HepG2 (cell line): ENCODE data around the gene STK11. TPM values are rescaled to one million over a fixed set of nuclear protein-coding genes. Genes with fewer than 3 reads are reported as not detected.

Source experiments
- ATAC-seq: fragments of 200-7000 bp; cut with Tn5 transposase; 3 replicates; pipeline ENCODE4 v1.9.1; 2020; ENCODE audit warnings: mild to moderate bottlenecking, moderate library complexity
- BruUV-seq: library from RNA; stranded (reverse); fragments of 400-500 nt; replicated peaks from 2 replicates; lab custom pipeline; 2021; lab: Mats Ljungman, UMichigan
- CTCF ChIA-PET: fragments of 300-600 bp; formaldehyde crosslinking; extraction: SDS; loops from one replicate; lab custom pipeline; 2021; ENCODE audit warnings: low total read pairs, inconsistent platforms, low intra/inter-chr PET ratio; lab: Yijun Ruan, JAX
- POLR2A ChIA-PET: fragments of 350-600 bp; sonication (Branson Sonifier 250); formaldehyde crosslinking; loops from one replicate; lab custom pipeline; 2020; ENCODE audit warnings: antibody characterized with exemption, inconsistent platforms; lab: Yijun Ruan, JAX
- DNase-seq: peaks from one replicate; pipeline ENCODE4 v3.0.0-alpha.2; 2015; ENCODE audit warnings: low spot score
- FAIRE-seq: peaks from 3 replicates; lab custom pipeline; 2011; peaks lifted over from hg19 to GRCh38; lab: Jason Lieb, UNC
- H2AFZ ChIP-seq: one replicate; pipeline ENCODE4 v1.6.1; 2011; ENCODE audit warnings: low read length, inconsistent platforms
- H3K27ac ChIP-seq: fragments of 300-600 bp; 3 replicates; pipeline ENCODE4 v1.8.0; 2011; ENCODE audit warnings: mixed run types, mild to moderate bottlenecking, mixed read lengths, low read length, inconsistent platforms; ENCODE audit not compliant: insufficient read depth; ENCODE audit errors: extremely low read length
- H3K27me3 ChIP-seq, 2 experiments: fragments of 200-600 bp in 1 of 2; 2 replicates in 1 of 2; 3 replicates in 1 of 2; pipeline versions ENCODE4 v1.6.0 to v1.8.0; 2011; ENCODE audit warnings: low read length in 2 of 2, mild to moderate bottlenecking in 2 of 2, moderate library complexity in 2 of 2, inconsistent platforms in 1 of 2; ENCODE audit not compliant: insufficient read depth in 2 of 2, control insufficient read depth in 1 of 2
- H3K36me3 ChIP-seq, 2 experiments: fragments of 200-600 bp in 1 of 2; replicated peaks in 1 of 2; 2 replicates in 1 of 2; 3 replicates in 1 of 2; pipeline versions ENCODE4 v1.5.1 to v1.8.0; 2011; ENCODE audit warnings: low read length in 2 of 2, inconsistent platforms in 1 of 2; ENCODE audit not compliant: insufficient read depth in 2 of 2, control insufficient read depth in 1 of 2
- H3K4me1 ChIP-seq: 2 replicates; pipeline ENCODE4 v1.5.1; 2012; ENCODE audit warnings: low read length, inconsistent platforms; ENCODE audit not compliant: insufficient read depth
- H3K4me2 ChIP-seq: 2 replicates; pipeline ENCODE4 v1.6.0; 2011; ENCODE audit warnings: low read depth, low read length, inconsistent platforms
- H3K4me3 ChIP-seq, 3 experiments: fragments of 200-600 bp in 1 of 3; sonication (generic), shearing (Covaris generic) in 1 of 3; replicated peaks in 1 of 3; 2 replicates each; pipeline ENCODE4 v1.5.1; 2011 to 2016; ENCODE audit warnings: low read length in 3 of 3, inconsistent platforms in 2 of 3, low read depth in 2 of 3, mild to moderate bottlenecking in 2 of 3, control low read depth in 1 of 3, mixed read lengths in 1 of 3; ENCODE audit not compliant: insufficient read depth in 1 of 3
- H3K79me2 ChIP-seq: one replicate; pipeline ENCODE4 v1.6.1; 2011; ENCODE audit warnings: low read length, inconsistent platforms; ENCODE audit not compliant: insufficient read depth
- H3K9ac ChIP-seq: 2 replicates; pipeline ENCODE4 v1.6.0; 2011; ENCODE audit warnings: mild to moderate bottlenecking, low read depth, low read length, inconsistent platforms; ENCODE audit not compliant: insufficient read depth
- H3K9me3 ChIP-seq: 2 replicates; pipeline ENCODE4 v1.5.1; 2012; ENCODE audit warnings: mild to moderate bottlenecking, low read length
- H4K20me1 ChIP-seq: 2 replicates; pipeline ENCODE4 v1.6.0; 2011; ENCODE audit warnings: inconsistent platforms, mild to moderate bottlenecking, low read length, moderate library complexity; ENCODE audit not compliant: insufficient read depth
- BORCS8-MEF2B ChIP-seq: sonication (generic); formaldehyde crosslinking; IDR thresholded peaks from 2 replicates; pipeline ENCODE4 v1.8.0; 2022; ENCODE audit warnings: mild to moderate bottlenecking, missing genetic modification reagents
- GATAD2A ChIP-seq: IDR thresholded peaks from 2 replicates; pipeline ENCODE4 v1.6.1; 2016
- HHEX ChIP-seq: IDR thresholded peaks from 2 replicates; pipeline ENCODE4 v1.6.1; 2016; ENCODE audit warnings: control low read depth
- MEF2D ChIP-seq: sonication (generic); formaldehyde crosslinking; IDR thresholded peaks from 2 replicates; pipeline ENCODE4 v1.5.1; 2020; ENCODE audit warnings: mild to moderate bottlenecking, missing genetic modification reagents
- NKX3-1 ChIP-seq: sonication (generic); formaldehyde crosslinking; IDR thresholded peaks from 2 replicates; pipeline ENCODE4 v1.5.0; 2020; ENCODE audit warnings: missing genetic modification reagents
- NRL ChIP-seq: sonication (generic); formaldehyde crosslinking; IDR thresholded peaks from 2 replicates; pipeline ENCODE4 v1.5.0; 2020; ENCODE audit warnings: missing genetic modification reagents, mild to moderate bottlenecking, moderate library complexity, borderline replicate concordance
- PHB2 ChIP-seq: fragments of 450-650 bp; IDR thresholded peaks from 2 replicates; pipeline ENCODE4 v1.6.1; 2018; ENCODE audit not compliant: partially characterized antibody
- RBFOX2 ChIP-seq: fragments of 200-400 bp; formaldehyde crosslinking; IDR thresholded peaks from 2 replicates; pipeline ENCODE4 v1.6.1; 2017; ENCODE audit warnings: low read depth, mild to moderate bottlenecking, low read length
- RBM39 ChIP-seq: fragments of 200-400 bp; formaldehyde crosslinking; IDR thresholded peaks from one replicate; pipeline ENCODE4 v1.6.1; 2018; ENCODE audit warnings: antibody characterized with exemption, mild to moderate bottlenecking, low read depth, low read length; ENCODE audit not compliant: poor library complexity, severe bottlenecking
- YY1 ChIP-seq: IDR thresholded peaks from 2 replicates; pipeline ENCODE4 v1.6.1; 2011; ENCODE audit warnings: low read length, low read depth, moderate library complexity, mild to moderate bottlenecking; ENCODE audit not compliant: insufficient read depth, insufficient replicate concordance
- ZNF256 ChIP-seq: sonication (generic); formaldehyde crosslinking; conservative IDR thresholded peaks from 2 replicates; pipeline ENCODE4 v1.4.0; 2020; ENCODE audit warnings: missing genetic modification reagents
- ZNF382 ChIP-seq: sonication (generic); formaldehyde crosslinking; IDR thresholded peaks from 2 replicates; pipeline ENCODE4 v1.5.0; 2020; ENCODE audit warnings: missing genetic modification reagents, mild to moderate bottlenecking, borderline replicate concordance
- ZNF619 ChIP-seq: sonication (generic); formaldehyde crosslinking; IDR thresholded peaks from 2 replicates; pipeline ENCODE4 v1.4.0; 2020; ENCODE audit warnings: mild to moderate bottlenecking, missing genetic modification reagents
- ZNF678 ChIP-seq: sonication (generic); formaldehyde crosslinking; IDR thresholded peaks from 2 replicates; pipeline ENCODE4 v1.4.0; 2020; ENCODE audit warnings: mild to moderate bottlenecking, missing genetic modification reagents
- WGBS: methylation state at CpG from one replicate; pipeline ENCODE4 v1.1.6; 2017; ENCODE audit warnings: low lambda C conversion rate; 5-methylcytosine and 5-hydroxymethylcytosine counted together
- in situ Hi-C: cut with HindIII; loops from 2 replicates; pipeline ENCODE4 v1.10.0; 2017; ENCODE audit warnings: low pct_unique_long_range_greater_than_20kb; ENCODE audit not compliant: extremely low pct_ligation_motif_present
- intact Hi-C: fragments of 100-400 bp; cut with micrococcal nuclease; formaldehyde crosslinking; loops from one replicate; pipeline ENCODE4 v1.10.0; 2022; ENCODE audit not compliant: unreplicated experiment
- polyA plus RNA-seq, 8 experiments: library from polyadenylated mRNA; depleted of rRNA in 3 of 8; stranded (reverse) in 7 of 8; unstranded in 1 of 8; fragments of >200 nt; fragmentation: Illumina TruSeq in 4 of 8; extraction: Trizol in 4 of 8; gene quantifications; 2 replicates each; pipeline versions ENCODE4 v1.2.1 to v1.2.3, GENCODE V29; 2011 to 2016; ENCODE audit warnings: low read depth in 4 of 8, missing spikeins in 1 of 8, mixed read lengths in 1 of 8; ENCODE audit not compliant: insufficient read depth in 1 of 8
- total RNA-seq, 5 experiments: library from RNA; depleted of rRNA; stranded (reverse); fragments of >200 nt; fragmentation: Illumina TruSeq; extraction: Trizol; gene quantifications; 2 replicates each; pipeline ENCODE4 v1.2.3, GENCODE V29; 2016; ENCODE audit warnings: low read depth in 1 of 5
- TF ChIP-seq, protein P1 (sequence below): conservative IDR thresholded peaks from 2 replicates; pipeline ENCODE4 v1.6.1; 2018; ENCODE audit warnings: missing genetic modification reagents

The STK11 gene
- total and polyA plus RNA-seq, 2 of the 13 experiments (the other 11 are each of a cell fraction or from before 2014, with no cell fraction given) = 27.5 to 43.6 TPM

DNA sequence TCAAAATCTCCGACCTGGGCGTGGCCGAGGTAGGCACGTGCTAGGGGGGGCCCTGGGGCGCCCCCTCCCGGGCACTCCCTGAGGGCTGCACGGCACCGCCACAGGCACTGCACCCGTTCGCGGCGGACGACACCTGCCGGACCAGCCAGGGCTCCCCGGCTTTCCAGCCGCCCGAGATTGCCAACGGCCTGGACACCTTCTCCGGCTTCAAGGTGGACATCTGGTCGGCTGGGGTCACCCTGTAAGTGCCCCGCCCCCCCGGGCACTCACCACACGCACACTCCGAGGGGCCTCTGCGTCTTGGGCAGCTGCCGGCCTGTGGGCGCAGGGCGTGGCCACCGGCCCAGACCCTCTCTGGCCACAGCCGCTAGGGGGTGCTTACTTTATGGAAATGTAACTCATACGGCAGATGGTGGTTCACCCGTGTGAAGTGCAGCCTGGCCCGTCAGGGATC lies 14.9 kb downstream of the STK11 start:
- CTCF ChIA-PET = interaction anchor here (1.4 kb wide), 1 partner anchor 20 kb away, joined by 17 read pairs; the partner anchor contains the start of gene ATP5F1D
- DNase-seq = no peak
- peaks cover 30% of the 10 kb centered on the region for H3K79me2 ChIP-seq

DNA sequence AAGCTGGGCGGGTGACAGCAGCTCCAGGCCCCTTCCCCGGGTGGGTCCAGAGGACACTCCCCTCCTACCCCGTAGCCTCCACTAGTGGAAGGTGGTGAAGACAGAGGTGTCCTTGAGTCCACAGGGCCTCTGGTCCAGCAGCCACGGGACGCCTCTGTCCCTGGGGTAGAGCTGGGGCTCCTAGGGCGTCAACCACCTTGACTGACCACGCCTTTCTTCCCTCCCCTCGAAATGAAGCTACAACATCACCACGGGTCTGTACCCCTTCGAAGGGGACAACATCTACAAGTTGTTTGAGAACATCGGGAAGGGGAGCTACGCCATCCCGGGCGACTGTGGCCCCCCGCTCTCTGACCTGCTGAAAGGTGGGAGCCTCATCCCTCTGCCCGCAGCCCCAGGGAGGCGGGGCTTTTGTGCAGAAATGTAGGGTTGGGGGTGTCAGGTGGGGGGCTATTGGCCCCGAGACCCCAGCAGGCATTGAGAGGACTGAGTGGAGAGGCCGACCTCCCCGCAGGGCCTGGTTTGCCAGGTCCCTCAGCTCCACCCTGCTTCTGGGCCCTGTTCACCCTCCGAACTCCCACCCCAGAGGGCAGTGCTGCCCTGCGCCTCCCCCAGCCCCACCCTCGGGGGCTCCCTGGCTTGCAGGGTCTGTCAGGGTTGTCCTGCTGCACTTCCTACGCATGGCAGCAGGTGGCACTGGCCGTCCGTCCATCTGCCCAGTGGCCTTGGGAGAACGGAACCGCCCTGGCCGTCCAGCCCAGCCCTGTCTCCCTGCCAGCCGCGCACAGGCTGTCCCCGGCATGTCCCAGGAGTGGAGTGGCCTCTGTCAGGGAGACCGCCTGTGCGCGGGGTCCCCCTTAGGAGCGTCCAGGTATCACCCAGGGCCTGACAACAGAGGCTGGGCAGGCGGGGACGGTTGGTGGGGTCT lies 15.7 kb downstream of the STK11 start:
- no TSS peak for BruUV-seq
- WGBS = 96% methylated on average over 11 of the region's 38 CpGs
- Histone ChIP-seq H3K9me3 (no peaks in the 10 kb centered on the region), H3K27me3 (no peaks in the 10 kb centered on the region), H3K79me2 (peaks cover 25% of the 10 kb centered on the region), H3K36me3 (peaks cover 18 to 34% of the 10 kb centered on the region in 2 experiments; a peak in 4 of 5 replicates), H3K9ac (no peak overlapping the region), H4K20me1 (peaks cover 22% of the 10 kb centered on the region), H3K4me3 (no peak overlapping the region), H3K27ac (no peak overlapping the region), H3K4me2 (no peak overlapping the region), H3K4me1 (peaks cover 28% of the 10 kb centered on the region), H2AFZ (no peak overlapping the region)
- DNase-seq (peak; percentile 38), ATAC-seq (peak; percentile 54), FAIRE-seq (peak; percentile 60)
- in situ Hi-C loops = no loop called here
- ChIA-PET POLR2A (interaction anchor here (2.5 kb wide), 1 partner anchor 48 kb away, joined by 8 read pairs; the partner anchor contains the start of gene CIRBP), CTCF (interaction anchor here (1.4 kb wide), 1 partner anchor 19 kb away, joined by 17 read pairs; the partner anchor contains the start of gene ATP5F1D)
- intact Hi-C loops = no loop called here
- TF ChIP-seq BORCS8-MEF2B (0 out of 2 replicates have a peak, but pooled peaks have one; percentile 43), ZNF619 (no peak), RBM39 (peak; percentile 66), ZNF678 (CRISPR knock-in tag) (no peak), HHEX (CRISPR knock-in tag) (no peak), PHB2 (no peak), NRL (no peak), MEF2D (CRISPR knock-in tag) (no peak), ZNF256 (CRISPR knock-in tag) (no peak), YY1 (no peak), ZNF382 (CRISPR knock-in tag) (no peak), NKX3-1 (no peak), GATAD2A (CRISPR knock-in tag) (peak; percentile 25; the same call in 1 of the 2 replicates)

More for the DNA sequence above, 14.9 kb downstream of the STK11 start:
- ATAC-seq = no peak
- TF ChIP-seq, protein P1, sequence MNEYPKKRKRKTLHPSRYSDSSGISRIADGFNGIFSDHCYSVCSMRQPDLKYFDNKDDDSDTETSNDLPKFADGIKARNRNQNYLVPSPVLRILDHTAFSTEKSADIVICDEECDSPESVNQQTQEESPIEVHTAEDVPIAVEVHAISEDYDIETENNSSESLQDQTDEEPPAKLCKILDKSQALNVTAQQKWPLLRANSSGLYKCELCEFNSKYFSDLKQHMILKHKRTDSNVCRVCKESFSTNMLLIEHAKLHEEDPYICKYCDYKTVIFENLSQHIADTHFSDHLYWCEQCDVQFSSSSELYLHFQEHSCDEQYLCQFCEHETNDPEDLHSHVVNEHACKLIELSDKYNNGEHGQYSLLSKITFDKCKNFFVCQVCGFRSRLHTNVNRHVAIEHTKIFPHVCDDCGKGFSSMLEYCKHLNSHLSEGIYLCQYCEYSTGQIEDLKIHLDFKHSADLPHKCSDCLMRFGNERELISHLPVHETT (CRISPR knock-in tag) = no peak
- 0 out of 2 replicates have a peak, but pooled peaks have one; percentile 35 for TF ChIP-seq RBFOX2
- Histone ChIP-seq H3K36me3 (peaks cover 18 to 34% of the 10 kb centered on the region in 2 experiments; a peak in 4 of 5 replicates), H4K20me1 (peaks cover 22% of the 10 kb centered on the region), H3K27ac (no peak overlapping the region), H3K9me3 (no peaks in the 10 kb centered on the region), H3K4me1 (peaks cover 28% of the 10 kb centered on the region), H3K27me3 (no peaks in the 10 kb centered on the region), H3K4me3 (no peak overlapping the region), H3K9ac (no peak overlapping the region), H2AFZ (no peak overlapping the region), H3K4me2 (no peak overlapping the region)
- FAIRE-seq = no peak
- BruUV-seq = no TSS peak
- POLR2A ChIA-PET = no interaction called here
- intact Hi-C loops = no loop called here
- 94% methylated on average over 10 of the region's 33 CpGs for WGBS
- in situ Hi-C loops = no loop called here
